HepG2 (cell line): Measurements from ENCODE around the gene MAJIN. TPM values are rescaled to one million over a fixed set of nuclear protein-coding genes. Genes with fewer than 3 reads are reported as not detected.

Experiments
- ARNT ChIP-seq: fragments of 450-650 bp; IDR thresholded peaks from 2 replicates; pipeline ENCODE4 v1.6.1; 2017
- HOXA7 ChIP-seq: sonication (generic); formaldehyde crosslinking; IDR thresholded peaks from 2 replicates; pipeline ENCODE4 v1.8.1; 2022; ENCODE audit warnings: mild to moderate bottlenecking, missing genetic modification reagents, moderate library complexity
- JUN ChIP-seq: sonication (generic); formaldehyde crosslinking; IDR thresholded peaks from 2 replicates; pipeline ENCODE4 v1.4.0; 2020; ENCODE audit warnings: mild to moderate bottlenecking, missing genetic modification reagents
- KDM2A ChIP-seq: sonication (generic); formaldehyde crosslinking; IDR thresholded peaks from 2 replicates; pipeline ENCODE4 v1.4.0; 2020; ENCODE audit warnings: low read depth, missing genetic modification reagents, borderline replicate concordance
- MED8 ChIP-seq: sonication (generic); formaldehyde crosslinking; IDR thresholded peaks from 2 replicates; pipeline ENCODE4 v1.8.1; 2023; ENCODE audit warnings: mild to moderate bottlenecking, missing genetic modification reagents; ENCODE audit not compliant: insufficient replicate concordance
- MIER2 ChIP-seq: IDR thresholded peaks from 2 replicates; pipeline ENCODE4 v1.6.1; 2016; ENCODE audit warnings: missing biosample characterization, missing genetic modification reagents
- POLR2A ChIP-seq, 2 experiments: IDR thresholded peaks; 2 replicates each; pipeline ENCODE4 v1.6.1; 2011; ENCODE audit warnings: low read depth in 2 of 2, low read length in 2 of 2, mild to moderate bottlenecking in 1 of 2, moderate library complexity in 1 of 2; ENCODE audit not compliant: insufficient read depth in 1 of 2
- SP1 ChIP-seq, 2 experiments: fragments of 450-650 bp in 1 of 2; sonication (generic) in 1 of 2; formaldehyde crosslinking in 1 of 2; IDR thresholded peaks; 2 replicates each; pipeline versions ENCODE4 v1.4.0 to v1.6.1; 2016 to 2020; ENCODE audit warnings: missing genetic modification reagents in 1 of 2
- ZMYM2 ChIP-seq: sonication (generic); formaldehyde crosslinking; IDR thresholded peaks from 2 replicates; pipeline ENCODE4 v1.8.0; 2022; ENCODE audit warnings: mild to moderate bottlenecking, missing genetic modification reagents
- ZNF382 ChIP-seq: sonication (generic); formaldehyde crosslinking; IDR thresholded peaks from 2 replicates; pipeline ENCODE4 v1.5.0; 2020; ENCODE audit warnings: missing genetic modification reagents, mild to moderate bottlenecking, borderline replicate concordance
- ZNF431 ChIP-seq: sonication (generic); formaldehyde crosslinking; IDR thresholded peaks from 2 replicates; pipeline ENCODE4 v1.9.0; 2022; ENCODE audit warnings: missing genetic modification reagents, low read depth, mild to moderate bottlenecking, borderline replicate concordance
- ZNF451 ChIP-seq: sonication (generic); formaldehyde crosslinking; IDR thresholded peaks from 2 replicates; pipeline ENCODE4 v1.5.0; 2020; ENCODE audit warnings: mild to moderate bottlenecking, missing genetic modification reagents
- ZNF558 ChIP-seq: sonication (generic); formaldehyde crosslinking; IDR thresholded peaks from 2 replicates; pipeline ENCODE4 v1.9.0; 2022; ENCODE audit warnings: mild to moderate bottlenecking, missing genetic modification reagents, borderline replicate concordance
- ZNF572 ChIP-seq: sonication (generic); formaldehyde crosslinking; IDR thresholded peaks from 2 replicates; pipeline ENCODE4 v1.5.1; 2020; ENCODE audit warnings: mild to moderate bottlenecking, missing genetic modification reagents
- ZNF724P ChIP-seq: sonication (generic); formaldehyde crosslinking; IDR thresholded peaks from 2 replicates; pipeline ENCODE4 v1.8.0; 2022; ENCODE audit warnings: missing genetic modification reagents, borderline replicate concordance
- ZNF749 ChIP-seq: sonication (generic); formaldehyde crosslinking; IDR thresholded peaks from 2 replicates; pipeline ENCODE4 v1.8.0; 2022; ENCODE audit warnings: mild to moderate bottlenecking, missing genetic modification reagents, moderate library complexity, borderline replicate concordance
- ZZZ3 ChIP-seq: sonication (generic); formaldehyde crosslinking; IDR thresholded peaks from 2 replicates; pipeline ENCODE4 v1.4.0; 2020; ENCODE audit warnings: missing genetic modification reagents, mild to moderate bottlenecking, borderline replicate concordance
- polyA plus RNA-seq, 8 experiments: library from polyadenylated mRNA; depleted of rRNA in 3 of 8; stranded (reverse) in 7 of 8; unstranded in 1 of 8; fragments of >200 nt; fragmentation: Illumina TruSeq in 4 of 8; extraction: Trizol in 4 of 8; gene quantifications; 2 replicates each; pipeline versions ENCODE4 v1.2.1 to v1.2.3, GENCODE V29; 2011 to 2016; ENCODE audit warnings: low read depth in 4 of 8, missing spikeins in 1 of 8, mixed read lengths in 1 of 8; ENCODE audit not compliant: insufficient read depth in 1 of 8
- total RNA-seq, 5 experiments: library from RNA; depleted of rRNA; stranded (reverse); fragments of >200 nt; fragmentation: Illumina TruSeq; extraction: Trizol; gene quantifications; 2 replicates each; pipeline ENCODE4 v1.2.3, GENCODE V29; 2016; ENCODE audit warnings: low read depth in 1 of 5
- TF ChIP-seq, protein P1 (sequence below): sonication (generic); formaldehyde crosslinking; IDR thresholded peaks from 2 replicates; pipeline ENCODE4 v1.5.1; 2020; ENCODE audit warnings: missing genetic modification reagents, mild to moderate bottlenecking, borderline replicate concordance
- TF ChIP-seq, protein P2 (sequence below): sonication (generic); formaldehyde crosslinking; IDR thresholded peaks from 2 replicates; pipeline ENCODE4 v1.4.0; 2020; ENCODE audit warnings: missing genetic modification reagents, borderline replicate concordance
- TF ChIP-seq, protein P3 (sequence below): sonication (generic); formaldehyde crosslinking; IDR thresholded peaks from 2 replicates; pipeline ENCODE4 v1.4.0; 2020; ENCODE audit warnings: low read depth, mild to moderate bottlenecking, missing genetic modification reagents
- TF ChIP-seq, protein P4 (sequence below): sonication (generic); formaldehyde crosslinking; IDR thresholded peaks from 2 replicates; pipeline ENCODE4 v1.4.0; 2020; ENCODE audit warnings: missing genetic modification reagents, borderline replicate concordance

Gene MAJIN
- total and polyA plus RNA-seq, 2 of the 13 experiments (the other 11 are each of a cell fraction or from before 2014, with no cell fraction given): not detected

GRCh38 chr11:64934682-64935358 is 37.1 kb downstream of the MAJIN start (continued):
- TF ChIP-seq, protein P1, sequence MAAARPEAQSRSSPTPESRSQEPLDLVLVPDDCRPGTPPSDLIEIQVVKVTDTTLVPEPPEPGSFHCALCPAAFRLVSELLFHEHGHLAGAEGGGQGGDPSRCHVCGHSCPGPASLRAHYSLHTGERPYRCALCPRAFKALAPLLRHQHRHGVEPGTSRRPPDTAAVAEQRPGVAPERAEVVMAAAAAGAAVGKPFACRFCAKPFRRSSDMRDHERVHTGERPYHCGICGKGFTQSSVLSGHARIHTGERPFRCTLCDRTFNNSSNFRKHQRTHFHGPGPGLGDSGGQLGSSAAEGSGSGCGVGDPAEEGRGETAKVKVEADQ (CRISPR knock-in tag): no peak
- no peak for TF ChIP-seq MED8 (CRISPR knock-in tag)
- TF ChIP-seq, protein P2, sequence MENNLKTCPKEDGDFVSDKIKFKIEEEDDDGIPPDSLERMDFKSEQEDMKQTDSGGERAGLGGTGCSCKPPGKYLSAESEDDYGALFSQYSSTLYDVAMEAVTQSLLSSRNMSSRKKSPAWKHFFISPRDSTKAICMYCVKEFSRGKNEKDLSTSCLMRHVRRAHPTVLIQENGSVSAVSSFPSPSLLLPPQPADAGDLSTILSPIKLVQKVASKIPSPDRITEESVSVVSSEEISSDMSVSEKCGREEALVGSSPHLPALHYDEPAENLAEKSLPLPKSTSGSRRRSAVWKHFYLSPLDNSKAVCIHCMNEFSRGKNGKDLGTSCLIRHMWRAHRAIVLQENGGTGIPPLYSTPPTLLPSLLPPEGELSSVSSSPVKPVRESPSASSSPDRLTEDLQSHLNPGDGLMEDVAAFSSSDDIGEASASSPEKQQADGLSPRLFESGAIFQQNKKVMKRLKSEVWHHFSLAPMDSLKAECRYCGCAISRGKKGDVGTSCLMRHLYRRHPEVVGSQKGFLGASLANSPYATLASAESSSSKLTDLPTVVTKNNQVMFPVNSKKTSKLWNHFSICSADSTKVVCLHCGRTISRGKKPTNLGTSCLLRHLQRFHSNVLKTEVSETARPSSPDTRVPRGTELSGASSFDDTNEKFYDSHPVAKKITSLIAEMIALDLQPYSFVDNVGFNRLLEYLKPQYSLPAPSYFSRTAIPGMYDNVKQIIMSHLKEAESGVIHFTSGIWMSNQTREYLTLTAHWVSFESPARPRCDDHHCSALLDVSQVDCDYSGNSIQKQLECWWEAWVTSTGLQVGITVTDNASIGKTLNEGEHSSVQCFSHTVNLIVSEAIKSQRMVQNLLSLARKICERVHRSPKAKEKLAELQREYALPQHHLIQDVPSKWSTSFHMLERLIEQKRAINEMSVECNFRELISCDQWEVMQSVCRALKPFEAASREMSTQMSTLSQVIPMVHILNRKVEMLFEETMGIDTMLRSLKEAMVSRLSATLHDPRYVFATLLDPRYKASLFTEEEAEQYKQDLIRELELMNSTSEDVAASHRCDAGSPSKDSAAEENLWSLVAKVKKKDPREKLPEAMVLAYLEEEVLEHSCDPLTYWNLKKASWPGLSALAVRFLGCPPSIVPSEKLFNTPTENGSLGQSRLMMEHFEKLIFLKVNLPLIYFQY (CRISPR knock-in tag): 0 out of 2 replicates have a peak, but pooled peaks have one; percentile 24
- TF ChIP-seq ZNF572 (CRISPR knock-in tag): no peak
- no peak for TF ChIP-seq MIER2
- no peak for TF ChIP-seq ARNT
- TF ChIP-seq ZMYM2 (CRISPR knock-in tag): no peak
- TF ChIP-seq ZNF382: no peak
- no peak for TF ChIP-seq ZZZ3
- TF ChIP-seq KDM2A (CRISPR knock-in tag): peak; percentile 29; the same call in 1 of the 2 replicates
- TF ChIP-seq, protein P3, sequence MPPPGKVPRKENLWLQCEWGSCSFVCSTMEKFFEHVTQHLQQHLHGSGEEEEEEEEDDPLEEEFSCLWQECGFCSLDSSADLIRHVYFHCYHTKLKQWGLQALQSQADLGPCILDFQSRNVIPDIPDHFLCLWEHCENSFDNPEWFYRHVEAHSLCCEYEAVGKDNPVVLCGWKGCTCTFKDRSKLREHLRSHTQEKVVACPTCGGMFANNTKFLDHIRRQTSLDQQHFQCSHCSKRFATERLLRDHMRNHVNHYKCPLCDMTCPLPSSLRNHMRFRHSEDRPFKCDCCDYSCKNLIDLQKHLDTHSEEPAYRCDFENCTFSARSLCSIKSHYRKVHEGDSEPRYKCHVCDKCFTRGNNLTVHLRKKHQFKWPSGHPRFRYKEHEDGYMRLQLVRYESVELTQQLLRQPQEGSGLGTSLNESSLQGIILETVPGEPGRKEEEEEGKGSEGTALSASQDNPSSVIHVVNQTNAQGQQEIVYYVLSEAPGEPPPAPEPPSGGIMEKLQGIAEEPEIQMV (CRISPR knock-in tag): no peak
- TF ChIP-seq, protein P4, sequence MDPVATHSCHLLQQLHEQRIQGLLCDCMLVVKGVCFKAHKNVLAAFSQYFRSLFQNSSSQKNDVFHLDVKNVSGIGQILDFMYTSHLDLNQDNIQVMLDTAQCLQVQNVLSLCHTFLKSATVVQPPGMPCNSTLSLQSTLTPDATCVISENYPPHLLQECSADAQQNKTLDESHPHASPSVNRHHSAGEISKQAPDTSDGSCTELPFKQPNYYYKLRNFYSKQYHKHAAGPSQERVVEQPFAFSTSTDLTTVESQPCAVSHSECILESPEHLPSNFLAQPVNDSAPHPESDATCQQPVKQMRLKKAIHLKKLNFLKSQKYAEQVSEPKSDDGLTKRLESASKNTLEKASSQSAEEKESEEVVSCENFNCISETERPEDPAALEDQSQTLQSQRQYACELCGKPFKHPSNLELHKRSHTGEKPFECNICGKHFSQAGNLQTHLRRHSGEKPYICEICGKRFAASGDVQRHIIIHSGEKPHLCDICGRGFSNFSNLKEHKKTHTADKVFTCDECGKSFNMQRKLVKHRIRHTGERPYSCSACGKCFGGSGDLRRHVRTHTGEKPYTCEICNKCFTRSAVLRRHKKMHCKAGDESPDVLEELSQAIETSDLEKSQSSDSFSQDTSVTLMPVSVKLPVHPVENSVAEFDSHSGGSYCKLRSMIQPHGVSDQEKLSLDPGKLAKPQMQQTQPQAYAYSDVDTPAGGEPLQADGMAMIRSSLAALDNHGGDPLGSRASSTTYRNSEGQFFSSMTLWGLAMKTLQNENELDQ (CRISPR knock-in tag): no peak
- no peak for TF ChIP-seq ZNF558
- TF ChIP-seq POLR2A (IDR thresholded peaks at IDR 0.05; ENCODE audit: insufficient read depth in 1 of 2, low read depth in 2 of 2, low read length in 2 of 2): peak; percentile 44 to 67
- no peak for TF ChIP-seq HOXA7 (CRISPR knock-in tag)
- TF ChIP-seq ZNF749: 0 out of 2 replicates have a peak, but pooled peaks have one; percentile 54
- no peak for TF ChIP-seq ZNF431 (CRISPR knock-in tag)
- TF ChIP-seq SP1 (IDR thresholded peaks at IDR 0.05): no peak
- no peak for TF ChIP-seq SP1 (CRISPR knock-in tag; IDR thresholded peaks at IDR 0.05)
- TF ChIP-seq ZNF451 (CRISPR knock-in tag): no peak; the same call in 1 of the 2 replicates
- no peak; the same call in 1 of the 2 replicates for TF ChIP-seq ZNF724P (CRISPR knock-in tag)
- TF ChIP-seq JUN: no peak
